ENCODE results near the gene GPATCH2L. TPM values are rescaled to one million over a fixed set of nuclear protein-coding genes. Genes with fewer than 3 reads are reported as not detected.

Gene GPATCH2L
- total and polyA plus RNA-seq, 4 donors, result 21.3 to 69.5 (median 43.4) TPM

DNA sequence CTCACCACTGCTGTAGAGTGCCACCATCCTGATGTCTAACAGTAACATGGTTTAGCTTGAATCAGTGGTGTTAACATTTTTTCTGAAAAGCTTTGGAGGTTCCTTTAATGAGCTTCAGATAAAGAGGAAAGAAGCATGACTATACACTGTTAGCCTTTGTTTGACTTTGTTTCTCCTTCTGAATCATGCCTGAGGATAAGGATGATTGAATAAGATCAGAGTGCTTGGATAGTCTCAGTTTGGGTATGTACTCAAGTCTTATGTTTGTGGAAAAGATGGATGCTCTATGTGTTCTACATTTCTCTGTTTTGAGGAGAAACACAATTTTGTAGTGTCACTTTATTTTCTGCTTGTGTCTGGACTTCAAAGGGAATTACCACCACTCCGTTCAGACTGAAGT lies 42.0 kb downstream of the GPATCH2L start:
- no peak for DNase-seq (ENCODE audit: low read depth in 4 of 6, low spot score in 6 of 6)
- no CpG with 5 or more reads among the region's 1 CpG for WGBS (ENCODE audit: insufficient coverage)
- peaks cover 2% of the 10 kb centered on the region for H3K36me3 ChIP-seq (ENCODE audit: control insufficient read depth, insufficient read depth, low read length)
- no peak overlapping the region for H3K27ac ChIP-seq (ENCODE audit: low read depth, low read length)
- H3K27me3 ChIP-seq (ENCODE audit: control insufficient read depth, insufficient read depth, low read length), result no peaks in the 10 kb centered on the region
- H3K4me1 ChIP-seq (ENCODE audit: control insufficient read depth, insufficient read depth, low read length), result no peaks in the 10 kb centered on the region
- no peaks in the 10 kb centered on the region for H3K9me3 ChIP-seq (ENCODE audit: control insufficient read depth, insufficient read depth, low read length)
- no peak overlapping the region for H3K4me3 ChIP-seq (ENCODE audit: low read depth, low read length)

DNA sequence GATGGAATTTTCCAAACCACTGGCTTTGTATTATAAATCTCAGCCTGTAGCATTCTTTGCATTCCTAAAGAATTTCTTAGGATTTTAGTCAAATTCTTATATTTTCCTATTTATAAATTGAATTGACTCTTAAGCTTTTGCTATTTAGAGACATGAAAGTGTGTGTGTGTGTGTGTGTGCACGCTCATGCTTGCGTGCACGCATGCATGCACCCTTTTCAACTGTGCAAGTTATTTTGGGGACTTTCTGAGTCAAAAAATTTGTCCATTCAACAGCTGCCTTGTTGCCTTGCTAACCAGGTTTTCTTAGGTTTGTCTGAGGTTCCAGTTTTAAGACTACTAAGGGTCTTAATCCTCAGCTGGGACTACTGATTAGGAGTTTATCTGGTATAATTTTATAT lies 42.6 kb downstream of the GPATCH2L start:
- WGBS (ENCODE audit: insufficient coverage), result 92% methylated on average over 2 of the region's 3 CpGs
- Histone ChIP-seq H3K36me3 (ENCODE audit: control insufficient read depth, insufficient read depth, low read length) (peaks cover 2% of the 10 kb centered on the region), H3K27me3 (ENCODE audit: control insufficient read depth, insufficient read depth, low read length) (no peaks in the 10 kb centered on the region), H3K9me3 (ENCODE audit: control insufficient read depth, insufficient read depth, low read length) (no peaks in the 10 kb centered on the region), H3K27ac (ENCODE audit: low read depth, low read length) (no peak overlapping the region), H3K4me3 (ENCODE audit: low read depth, low read length) (no peak overlapping the region), H3K4me1 (ENCODE audit: control insufficient read depth, insufficient read depth, low read length) (no peaks in the 10 kb centered on the region)
- DNase-seq (ENCODE audit: low read depth in 4 of 6, low spot score in 6 of 6), result no peak

DNA sequence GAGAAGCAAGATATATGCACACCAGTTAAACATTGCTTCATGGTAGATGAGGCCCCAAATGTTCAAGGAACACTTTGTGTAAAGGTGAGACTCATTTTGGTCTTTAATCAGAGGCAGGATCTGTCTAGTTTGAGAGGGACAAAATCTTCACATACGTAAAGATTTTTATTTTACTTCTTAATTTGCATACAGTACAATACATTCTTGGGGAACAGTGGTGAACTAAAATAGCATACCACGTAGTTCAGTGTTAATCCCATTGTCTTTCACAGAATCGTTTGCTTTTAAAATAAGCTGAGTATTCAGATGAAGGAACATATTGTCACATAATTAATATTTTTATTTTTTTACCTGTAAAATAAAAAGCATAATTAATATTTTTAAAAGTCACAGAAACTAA lies 43.3 kb downstream of the GPATCH2L start:
- Histone ChIP-seq H3K27ac (ENCODE audit: low read depth, low read length) (no peak overlapping the region), H3K36me3 (ENCODE audit: control insufficient read depth, insufficient read depth, low read length) (peaks cover 2% of the 10 kb centered on the region), H3K27me3 (ENCODE audit: control insufficient read depth, insufficient read depth, low read length) (no peaks in the 10 kb centered on the region), H3K4me3 (ENCODE audit: low read depth, low read length) (no peak overlapping the region), H3K9me3 (ENCODE audit: control insufficient read depth, insufficient read depth, low read length) (no peaks in the 10 kb centered on the region), H3K4me1 (ENCODE audit: control insufficient read depth, insufficient read depth, low read length) (no peaks in the 10 kb centered on the region)
- DNase-seq (ENCODE audit: low read depth in 4 of 6, low spot score in 6 of 6), result no peak
- no CpG with 5 or more reads among the region's 3 CpGs for WGBS (ENCODE audit: insufficient coverage)

DNA sequence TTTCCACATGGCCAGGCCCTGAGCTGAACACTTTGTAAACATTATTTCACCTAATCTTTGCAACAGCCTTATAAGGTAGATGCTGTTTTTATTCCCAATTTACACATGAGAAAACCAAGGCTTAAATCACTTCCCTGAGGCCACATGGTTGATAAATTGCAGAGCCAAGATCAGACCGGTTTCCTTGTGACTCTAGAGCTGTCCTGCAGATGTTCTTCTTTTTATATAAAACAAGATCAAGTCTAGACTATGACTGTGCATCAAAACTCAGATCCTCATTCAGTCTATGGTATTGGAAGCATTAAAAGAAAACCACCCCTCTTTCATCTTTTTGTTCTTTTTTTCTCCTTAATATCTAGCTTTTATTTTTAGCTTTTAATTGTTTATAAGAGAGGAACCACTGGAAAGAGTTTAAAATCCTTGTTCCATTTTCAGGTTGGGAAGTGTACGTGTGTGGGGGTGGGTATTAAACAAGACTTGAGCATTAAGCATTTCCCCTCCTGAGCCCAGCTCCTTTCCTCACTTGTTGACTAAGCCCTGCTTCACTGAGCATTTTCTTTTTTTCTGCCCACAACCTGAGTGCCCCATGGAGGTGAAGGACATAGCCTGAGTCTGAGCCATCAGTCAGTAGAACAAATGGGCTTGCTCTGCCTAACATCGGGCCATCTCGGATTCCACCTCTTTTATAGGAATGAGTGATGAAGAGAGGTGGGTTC lies 45.4 kb downstream of the GPATCH2L start:
- no peak for DNase-seq (ENCODE audit: low read depth in 4 of 6, low spot score in 6 of 6)
- no peaks in the 10 kb centered on the region for H3K9me3 ChIP-seq (ENCODE audit: control insufficient read depth, insufficient read depth, low read length)
- no peaks in the 10 kb centered on the region for H3K27me3 ChIP-seq (ENCODE audit: control insufficient read depth, insufficient read depth, low read length)
- no peak overlapping the region for H3K27ac ChIP-seq (ENCODE audit: low read depth, low read length)
- 80% methylated on average over 1 of the region's 4 CpGs for WGBS (ENCODE audit: insufficient coverage)
- no peaks in the 10 kb centered on the region for H3K4me1 ChIP-seq (ENCODE audit: control insufficient read depth, insufficient read depth, low read length)
- H3K4me3 ChIP-seq (ENCODE audit: low read depth, low read length), result no peak overlapping the region
- peaks cover 2% of the 10 kb centered on the region for H3K36me3 ChIP-seq (ENCODE audit: control insufficient read depth, insufficient read depth, low read length)

DNA sequence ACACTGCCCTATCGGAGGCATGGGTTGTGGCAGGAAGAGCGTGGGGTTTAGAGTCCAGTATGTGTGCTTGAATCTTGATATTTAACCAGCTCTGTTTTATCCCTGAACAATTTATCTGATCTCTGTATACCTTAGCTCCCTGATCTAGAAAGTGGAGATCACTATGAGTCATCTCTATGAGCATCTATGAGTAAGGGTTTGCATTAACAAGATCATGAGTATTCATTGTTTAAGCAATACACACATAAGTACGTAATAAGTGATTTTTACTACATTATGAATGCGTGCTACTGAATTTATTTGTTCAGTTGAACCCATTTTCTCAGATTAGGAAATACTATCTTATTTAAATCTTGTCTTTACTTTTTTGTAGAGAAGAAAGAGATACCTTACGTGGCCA lies 49.4 kb downstream of the GPATCH2L start:
- H3K27me3 ChIP-seq (ENCODE audit: control insufficient read depth, insufficient read depth, low read length), result no peaks in the 10 kb centered on the region
- no peak for DNase-seq (ENCODE audit: low read depth in 4 of 6, low spot score in 6 of 6)
- H3K27ac ChIP-seq (ENCODE audit: low read depth, low read length), result no peak overlapping the region
- no peaks in the 10 kb centered on the region for H3K9me3 ChIP-seq (ENCODE audit: control insufficient read depth, insufficient read depth, low read length)
- H3K36me3 ChIP-seq (ENCODE audit: control insufficient read depth, insufficient read depth, low read length), result peaks cover 2% of the 10 kb centered on the region
- peaks cover 3% of the 10 kb centered on the region for H3K4me1 ChIP-seq (ENCODE audit: control insufficient read depth, insufficient read depth, low read length)
- WGBS (ENCODE audit: insufficient coverage), result no CpG with 5 or more reads among the region's 5 CpGs
- H3K4me3 ChIP-seq (ENCODE audit: low read depth, low read length), result no peak overlapping the region

DNA sequence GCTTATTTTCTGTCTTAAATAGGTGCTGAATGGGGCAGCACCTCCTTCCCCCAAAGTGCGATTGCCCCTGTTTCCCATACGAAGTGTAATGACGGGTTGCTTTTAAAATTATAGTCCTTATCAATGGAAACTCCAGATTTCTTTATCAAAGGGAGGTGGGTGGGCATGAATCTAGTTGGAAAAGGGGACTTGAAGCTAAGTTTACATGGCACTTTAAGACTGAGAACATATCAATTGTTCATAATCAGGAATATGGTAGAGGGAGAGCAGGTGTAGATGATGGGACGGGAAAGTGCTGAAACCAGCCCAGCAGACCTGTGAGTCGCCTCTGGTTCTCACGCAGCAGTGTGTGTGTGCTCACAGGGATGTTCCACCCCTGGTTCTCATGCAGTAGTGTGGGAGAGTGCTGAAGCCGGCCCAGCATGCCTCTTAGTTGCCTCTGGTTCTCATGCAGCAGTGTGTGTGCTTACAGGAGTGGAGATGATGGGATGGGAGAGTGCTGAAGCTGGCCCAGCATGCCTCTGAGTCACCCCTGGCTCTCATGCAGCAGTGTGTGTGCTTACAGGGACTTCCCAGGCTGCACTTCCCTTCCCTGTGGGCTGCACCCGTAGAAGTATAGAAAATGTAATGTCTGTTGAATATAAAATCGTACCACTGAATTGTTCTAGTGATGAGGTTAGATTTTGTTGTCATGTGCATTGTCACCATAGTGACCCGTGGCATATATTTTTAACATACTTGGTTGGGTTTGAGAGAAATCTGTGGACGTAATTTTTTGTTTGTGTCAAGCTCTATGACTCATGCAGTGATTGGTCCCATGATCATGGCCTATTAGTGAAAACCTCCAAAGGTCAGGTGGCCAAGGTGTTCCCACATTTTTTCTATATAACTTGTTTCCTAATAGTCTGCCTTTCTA lies 51.6 kb downstream of the GPATCH2L start:
- H3K4me1 ChIP-seq (ENCODE audit: control insufficient read depth, insufficient read depth, low read length), result peaks cover 3% of the 10 kb centered on the region
- H3K27ac ChIP-seq (ENCODE audit: low read depth, low read length), result no peak overlapping the region
- H3K4me3 ChIP-seq (ENCODE audit: low read depth, low read length), result no peak overlapping the region
- H3K27me3 ChIP-seq (ENCODE audit: control insufficient read depth, insufficient read depth, low read length), result no peaks in the 10 kb centered on the region
- no peaks in the 10 kb centered on the region for H3K9me3 ChIP-seq (ENCODE audit: control insufficient read depth, insufficient read depth, low read length)
- H3K36me3 ChIP-seq (ENCODE audit: control insufficient read depth, insufficient read depth, low read length), result no peaks in the 10 kb centered on the region
- no peak for DNase-seq (ENCODE audit: low read depth in 4 of 6, low spot score in 6 of 6)
- WGBS (ENCODE audit: insufficient coverage), result 86% methylated on average over 6 of the region's 11 CpGs

DNA sequence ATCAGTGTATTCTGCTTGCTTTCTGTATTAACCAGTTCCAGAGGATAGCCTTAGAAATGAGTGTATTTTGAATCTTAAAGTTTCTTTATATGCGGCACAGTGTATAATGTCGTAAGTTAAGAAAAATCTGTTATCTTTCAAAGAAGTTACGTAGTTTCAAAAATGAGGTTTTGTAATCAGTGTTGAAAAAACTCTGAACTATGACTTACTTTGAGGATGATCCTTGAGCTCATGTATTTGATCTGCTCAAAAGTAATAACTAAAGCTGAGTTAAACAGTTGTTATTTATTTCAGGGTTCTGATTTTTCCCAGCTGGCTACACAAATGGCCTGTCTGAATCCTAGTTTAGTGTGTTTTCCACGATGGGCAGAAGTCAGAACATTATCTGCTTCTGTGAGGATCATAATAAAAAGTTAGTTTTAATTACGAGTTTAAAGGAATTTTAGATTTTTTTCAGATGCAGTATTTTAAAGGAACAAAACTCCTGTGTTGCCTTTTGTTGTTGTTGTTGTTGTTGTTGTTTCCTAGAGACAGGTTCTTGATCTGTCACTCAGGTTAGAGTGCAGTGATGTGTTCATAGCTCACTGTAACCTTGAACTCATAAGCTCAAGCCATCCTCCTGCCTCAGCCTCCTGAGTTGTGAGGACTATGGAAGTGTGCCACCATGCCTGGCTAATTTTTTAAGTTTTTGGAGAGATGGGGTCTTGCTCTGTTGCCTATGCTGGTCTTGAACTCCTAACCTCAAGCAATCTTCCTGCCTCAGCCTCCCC lies 52.9 kb downstream of the GPATCH2L start:
- 80% methylated on average over 5 of the region's 5 CpGs for WGBS (ENCODE audit: insufficient coverage)
- H3K9me3 ChIP-seq (ENCODE audit: control insufficient read depth, insufficient read depth, low read length), result no peaks in the 10 kb centered on the region
- peaks cover 3% of the 10 kb centered on the region for H3K4me1 ChIP-seq (ENCODE audit: control insufficient read depth, insufficient read depth, low read length)
- no peak for DNase-seq (ENCODE audit: low read depth in 4 of 6, low spot score in 6 of 6)
- no peaks in the 10 kb centered on the region for H3K36me3 ChIP-seq (ENCODE audit: control insufficient read depth, insufficient read depth, low read length)
- no peak overlapping the region for H3K4me3 ChIP-seq (ENCODE audit: low read depth, low read length)
- no peaks in the 10 kb centered on the region for H3K27me3 ChIP-seq (ENCODE audit: control insufficient read depth, insufficient read depth, low read length)
- no peak overlapping the region for H3K27ac ChIP-seq (ENCODE audit: low read depth, low read length)

DNA sequence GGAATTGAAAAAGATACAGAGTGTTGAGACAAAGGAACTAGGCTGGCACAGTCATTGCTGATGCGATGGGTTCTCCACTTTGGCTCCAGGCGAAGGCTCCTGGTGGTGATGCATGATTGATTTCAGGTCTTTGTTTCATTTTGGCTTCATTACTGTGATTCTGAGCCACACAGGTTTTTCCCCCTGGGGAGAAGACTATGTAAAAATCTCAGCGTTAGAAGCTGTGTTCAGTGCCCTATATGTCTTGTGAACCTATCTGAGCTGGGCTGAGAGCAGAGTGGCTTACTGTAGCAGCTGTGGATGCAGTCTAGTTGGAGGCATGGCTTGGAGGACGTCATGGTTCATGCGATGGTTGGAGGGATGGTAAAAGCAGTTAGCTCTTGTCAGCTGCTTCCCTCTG lies 54.0 kb downstream of the GPATCH2L start:
- Histone ChIP-seq H3K4me1 (ENCODE audit: control insufficient read depth, insufficient read depth, low read length) (peaks cover 3% of the 10 kb centered on the region), H3K27ac (ENCODE audit: low read depth, low read length) (no peak overlapping the region), H3K27me3 (ENCODE audit: control insufficient read depth, insufficient read depth, low read length) (no peaks in the 10 kb centered on the region), H3K9me3 (ENCODE audit: control insufficient read depth, insufficient read depth, low read length) (no peaks in the 10 kb centered on the region), H3K4me3 (ENCODE audit: low read depth, low read length) (no peak overlapping the region), H3K36me3 (ENCODE audit: control insufficient read depth, insufficient read depth, low read length) (no peaks in the 10 kb centered on the region)
- 69% methylated on average over 3 of the region's 5 CpGs for WGBS (ENCODE audit: insufficient coverage)
- peak in 1 of 6 donors; percentile 43 for DNase-seq (ENCODE audit: low read depth in 4 of 6, low spot score in 6 of 6)

DNA sequence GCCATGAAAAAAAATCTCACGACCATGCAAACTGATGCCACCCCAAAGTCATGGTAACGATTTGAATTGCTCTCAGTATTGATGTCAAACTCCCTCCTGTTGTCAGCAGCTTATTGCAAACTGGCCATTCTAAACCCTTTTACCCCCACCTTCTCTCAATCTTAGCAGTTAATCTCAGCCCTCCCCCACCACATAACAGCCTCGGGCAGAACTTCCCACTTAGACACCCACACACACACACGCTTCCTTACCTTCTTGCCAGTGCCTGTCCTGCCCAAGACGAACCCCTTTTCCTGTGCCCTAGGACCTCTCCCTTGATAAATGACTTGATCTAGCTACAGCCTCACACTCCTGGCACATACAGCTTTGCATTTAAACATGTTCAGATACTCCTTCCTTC lies 56.6 kb downstream of the GPATCH2L start:
- DNase-seq (ENCODE audit: low read depth in 4 of 6, low spot score in 6 of 6), result no peak
- WGBS (ENCODE audit: insufficient coverage), result 49% methylated on average over 5 of the region's 5 CpGs
- peaks cover 2% of the 10 kb centered on the region for H3K4me1 ChIP-seq (ENCODE audit: control insufficient read depth, insufficient read depth, low read length)

More for the DNA sequence above, 56.6 kb downstream of the GPATCH2L start:
- H3K9me3 ChIP-seq (ENCODE audit: control insufficient read depth, insufficient read depth, low read length), result peaks cover 2% of the 10 kb centered on the region
- no peak overlapping the region for H3K4me3 ChIP-seq (ENCODE audit: low read depth, low read length)
- H3K36me3 ChIP-seq (ENCODE audit: control insufficient read depth, insufficient read depth, low read length), result no peaks in the 10 kb centered on the region
- H3K27me3 ChIP-seq (ENCODE audit: control insufficient read depth, insufficient read depth, low read length), result no peaks in the 10 kb centered on the region
- no peak overlapping the region for H3K27ac ChIP-seq (ENCODE audit: low read depth, low read length)
